Ishikawa (cell line): ENCODE measurements around the gene ARHGAP26.

Experiments
- CEBPB ChIP-seq: IDR thresholded peaks from 2 replicates; pipeline ENCODE4 v1.6.1; 2012
- CREB1 ChIP-seq: IDR thresholded peaks from 2 replicates; pipeline ENCODE4 v1.6.1; 2012; ENCODE audit warnings: low read depth
- EGR1 ChIP-seq: IDR thresholded peaks from 2 replicates; pipeline ENCODE4 v1.6.1; 2012
- EP300 ChIP-seq: IDR thresholded peaks from 2 replicates; pipeline ENCODE4 v1.6.1; 2012; ENCODE audit warnings: borderline replicate concordance
- FOXM1 ChIP-seq: IDR thresholded peaks from 2 replicates; pipeline ENCODE4 v1.6.1; 2012; ENCODE audit warnings: low read depth, borderline replicate concordance
- NFIC ChIP-seq: IDR thresholded peaks from 2 replicates; pipeline ENCODE4 v1.6.1; 2012
- RAD21 ChIP-seq: IDR thresholded peaks from 2 replicates; pipeline ENCODE4 v1.6.1; 2012; ENCODE audit warnings: low read depth
- TAF1 ChIP-seq: IDR thresholded peaks from 2 replicates; pipeline ENCODE4 v1.6.1; 2012; ENCODE audit warnings: low read depth, mild to moderate bottlenecking
- TCF12 ChIP-seq: IDR thresholded peaks from 2 replicates; pipeline ENCODE4 v1.6.1; 2012; ENCODE audit warnings: low read depth
- TEAD4 ChIP-seq: IDR thresholded peaks from 2 replicates; pipeline ENCODE4 v1.6.1; 2012
- YY1 ChIP-seq: IDR thresholded peaks from 2 replicates; pipeline ENCODE4 v1.6.1; 2012; ENCODE audit warnings: low read depth
- ZBTB7A ChIP-seq: IDR thresholded peaks from 2 replicates; pipeline ENCODE4 v1.6.1; 2012; ENCODE audit warnings: low read depth
- TF ChIP-seq, protein P1 (sequence below): IDR thresholded peaks from 2 replicates; pipeline ENCODE4 v1.6.1; 2012; ENCODE audit warnings: low read depth, mild to moderate bottlenecking
- TF ChIP-seq, protein P2 (sequence below): IDR thresholded peaks from 2 replicates; pipeline ENCODE4 v1.6.1; 2012
- TF ChIP-seq, protein P3 (sequence below): IDR thresholded peaks from 2 replicates; pipeline ENCODE4 v1.6.1; 2012

Gene ARHGAP26

DNA sequence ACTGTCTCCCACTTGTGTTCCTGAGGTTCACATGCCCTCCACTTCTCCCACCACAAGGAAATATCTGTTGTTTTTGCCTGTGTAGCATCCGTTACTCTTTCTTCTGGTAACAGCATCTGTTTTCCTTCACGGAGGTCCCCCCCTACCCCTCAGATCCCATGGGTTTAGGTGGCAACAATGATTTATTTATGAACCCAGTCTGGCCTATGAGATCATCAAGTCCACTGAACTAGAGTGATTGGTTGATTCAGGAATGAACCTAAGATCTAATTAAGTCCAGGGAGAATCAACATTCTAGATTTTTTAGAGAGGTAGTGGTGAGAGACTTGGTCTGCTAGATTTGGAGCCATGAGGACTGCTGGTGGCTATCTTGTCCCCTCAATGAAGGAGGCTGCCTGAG lies 466.5 kb downstream of the ARHGAP26 start:
- no peak for TF ChIP-seq EP300
- no peak for TF ChIP-seq CEBPB
- no peak for TF ChIP-seq TAF1
- no peak for TF ChIP-seq ZBTB7A
- TF ChIP-seq, protein P1, sequence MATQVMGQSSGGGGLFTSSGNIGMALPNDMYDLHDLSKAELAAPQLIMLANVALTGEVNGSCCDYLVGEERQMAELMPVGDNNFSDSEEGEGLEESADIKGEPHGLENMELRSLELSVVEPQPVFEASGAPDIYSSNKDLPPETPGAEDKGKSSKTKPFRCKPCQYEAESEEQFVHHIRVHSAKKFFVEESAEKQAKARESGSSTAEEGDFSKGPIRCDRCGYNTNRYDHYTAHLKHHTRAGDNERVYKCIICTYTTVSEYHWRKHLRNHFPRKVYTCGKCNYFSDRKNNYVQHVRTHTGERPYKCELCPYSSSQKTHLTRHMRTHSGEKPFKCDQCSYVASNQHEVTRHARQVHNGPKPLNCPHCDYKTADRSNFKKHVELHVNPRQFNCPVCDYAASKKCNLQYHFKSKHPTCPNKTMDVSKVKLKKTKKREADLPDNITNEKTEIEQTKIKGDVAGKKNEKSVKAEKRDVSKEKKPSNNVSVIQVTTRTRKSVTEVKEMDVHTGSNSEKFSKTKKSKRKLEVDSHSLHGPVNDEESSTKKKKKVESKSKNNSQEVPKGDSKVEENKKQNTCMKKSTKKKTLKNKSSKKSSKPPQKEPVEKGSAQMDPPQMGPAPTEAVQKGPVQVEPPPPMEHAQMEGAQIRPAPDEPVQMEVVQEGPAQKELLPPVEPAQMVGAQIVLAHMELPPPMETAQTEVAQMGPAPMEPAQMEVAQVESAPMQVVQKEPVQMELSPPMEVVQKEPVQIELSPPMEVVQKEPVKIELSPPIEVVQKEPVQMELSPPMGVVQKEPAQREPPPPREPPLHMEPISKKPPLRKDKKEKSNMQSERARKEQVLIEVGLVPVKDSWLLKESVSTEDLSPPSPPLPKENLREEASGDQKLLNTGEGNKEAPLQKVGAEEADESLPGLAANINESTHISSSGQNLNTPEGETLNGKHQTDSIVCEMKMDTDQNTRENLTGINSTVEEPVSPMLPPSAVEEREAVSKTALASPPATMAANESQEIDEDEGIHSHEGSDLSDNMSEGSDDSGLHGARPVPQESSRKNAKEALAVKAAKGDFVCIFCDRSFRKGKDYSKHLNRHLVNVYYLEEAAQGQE = no peak
- TF ChIP-seq, protein P2, sequence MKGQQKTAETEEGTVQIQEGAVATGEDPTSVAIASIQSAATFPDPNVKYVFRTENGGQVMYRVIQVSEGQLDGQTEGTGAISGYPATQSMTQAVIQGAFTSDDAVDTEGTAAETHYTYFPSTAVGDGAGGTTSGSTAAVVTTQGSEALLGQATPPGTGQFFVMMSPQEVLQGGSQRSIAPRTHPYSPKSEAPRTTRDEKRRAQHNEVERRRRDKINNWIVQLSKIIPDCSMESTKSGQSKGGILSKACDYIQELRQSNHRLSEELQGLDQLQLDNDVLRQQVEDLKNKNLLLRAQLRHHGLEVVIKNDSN = no peak
- TF ChIP-seq TCF12 = no peak
- TF ChIP-seq EGR1 = no peak
- TF ChIP-seq, protein P3, sequence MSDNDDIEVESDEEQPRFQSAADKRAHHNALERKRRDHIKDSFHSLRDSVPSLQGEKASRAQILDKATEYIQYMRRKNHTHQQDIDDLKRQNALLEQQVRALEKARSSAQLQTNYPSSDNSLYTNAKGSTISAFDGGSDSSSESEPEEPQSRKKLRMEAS = no peak
- TF ChIP-seq CREB1 = no peak
- no peak for TF ChIP-seq RAD21
- no peak for TF ChIP-seq YY1
- no peak for TF ChIP-seq NFIC
- TF ChIP-seq TEAD4 = no peak

DNA sequence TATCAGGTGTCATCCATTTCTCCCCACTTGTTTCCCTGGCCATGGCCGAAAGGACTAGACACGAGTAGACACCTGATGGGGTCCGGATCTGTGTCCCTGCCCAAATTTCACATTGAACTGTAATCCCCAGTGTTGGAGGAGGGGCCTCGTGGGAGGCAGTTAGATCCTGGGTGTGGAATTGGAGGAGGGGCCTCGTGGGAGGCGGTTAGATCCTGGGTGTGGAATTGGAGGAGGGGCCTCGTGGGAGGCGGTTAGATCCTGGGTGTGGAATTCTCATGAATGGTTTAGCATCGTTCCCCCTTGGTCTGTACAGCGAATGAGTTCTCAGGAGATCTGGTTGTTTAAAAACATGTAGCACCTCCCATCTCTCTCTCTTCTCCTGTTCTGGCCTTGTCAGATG lies 467.5 kb downstream of the ARHGAP26 start:
- TF ChIP-seq EP300 (no peak), FOXM1 (no peak), RAD21 (no peak), ZBTB7A (no peak), NFIC (no peak), TEAD4 (no peak), YY1 (no peak), CEBPB (no peak), TAF1 (no peak), EGR1 (no peak), CREB1 (no peak), TCF12 (no peak)
- TF ChIP-seq, protein P1 = no peak
- TF ChIP-seq, protein P2 = no peak
- TF ChIP-seq, protein P3 = no peak

DNA sequence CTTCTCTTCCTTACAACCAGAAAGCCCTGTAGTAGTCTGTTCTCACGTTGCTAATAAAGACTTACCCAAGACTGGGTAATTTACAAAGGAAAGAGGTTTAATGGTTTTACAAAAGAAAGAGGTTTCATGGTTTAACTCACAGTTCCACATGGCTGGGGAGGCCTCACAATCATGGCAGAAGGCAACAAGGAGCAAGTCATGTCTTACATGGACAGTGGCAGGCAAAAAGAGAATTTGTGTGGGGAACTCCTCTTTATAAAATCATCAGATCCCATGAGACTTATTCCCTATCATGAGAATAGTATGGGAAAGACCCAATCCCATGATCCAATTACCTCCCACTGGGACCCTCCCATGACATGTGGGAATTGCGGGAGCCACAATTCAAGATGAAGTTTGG lies 468.4 kb downstream of the ARHGAP26 start:
- TF ChIP-seq, protein P2 = no peak
- TF ChIP-seq RAD21 (no peak), YY1 (no peak), TAF1 (no peak), NFIC (no peak), CREB1 (no peak), FOXM1 (no peak), ZBTB7A (no peak), EGR1 (no peak), EP300 (no peak), TCF12 (no peak), CEBPB (no peak), TEAD4 (no peak)
- TF ChIP-seq, protein P3 = no peak
- TF ChIP-seq, protein P1 = no peak

DNA sequence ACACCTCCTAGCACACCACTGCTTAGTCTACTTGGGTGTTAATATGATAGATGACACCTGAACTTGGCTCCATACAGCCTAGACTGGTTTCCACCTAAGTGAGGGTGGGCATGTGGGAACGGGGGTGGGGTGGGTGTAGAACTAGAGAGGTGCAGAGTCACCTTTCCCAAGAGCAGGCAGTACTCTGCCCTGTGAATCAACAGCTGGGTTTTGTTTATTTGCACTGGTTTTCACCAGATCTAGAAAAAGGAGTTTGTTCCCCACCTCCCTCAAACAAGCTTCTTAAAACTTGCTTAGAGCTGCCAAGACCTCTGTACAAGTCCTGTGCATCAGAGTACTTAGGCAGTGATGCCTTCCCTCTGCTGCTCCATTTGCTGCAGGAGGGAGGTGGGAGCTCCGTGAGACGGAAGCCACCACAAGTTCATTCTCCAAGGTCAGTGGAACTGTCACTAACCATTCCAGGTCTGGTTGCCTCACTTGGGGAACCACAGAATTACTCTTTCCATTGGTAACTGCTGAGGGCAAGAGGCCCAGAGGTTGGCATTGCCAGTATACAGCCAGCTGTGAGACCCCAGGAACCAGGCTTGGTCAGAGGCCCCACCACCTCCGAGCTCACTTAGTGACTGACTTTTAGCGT lies 469.8 kb downstream of the ARHGAP26 start:
- TF ChIP-seq CEBPB (no peak), EGR1 (no peak)
- TF ChIP-seq, protein P3 = no peak
